Kidney (tissue), 14 donors: ENCODE measurements around the gene KHDC4. TPM values are rescaled to one million over a fixed set of nuclear protein-coding genes. Genes with fewer than 3 reads are reported as not detected.

Experiments
- DNase-seq, 5 donors: peaks; one replicate each; pipeline ENCODE4 v3.0.0-alpha.2; 2013 to 2020
- FAIRE-seq: peaks from 2 replicates; lab custom pipeline; 2012; peaks lifted over from hg19 to GRCh38; lab: Jason Lieb, UNC
- H3K27ac ChIP-seq, 2 donors: one replicate each; pipeline ENCODE4 v1.7.0; 2013; ENCODE audit warnings: low read depth in 2 of 2, low read length in 2 of 2, inconsistent platforms in 1 of 2
- H3K27me3 ChIP-seq: one replicate; pipeline ENCODE4 v1.7.1; 2013; ENCODE audit warnings: low read length, inconsistent platforms; ENCODE audit not compliant: control insufficient read depth, insufficient read depth
- H3K36me3 ChIP-seq, 3 donors: one replicate each; pipeline versions ENCODE4 v1.7.0 to v1.7.1; 2013; ENCODE audit warnings: low read length in 3 of 3, control low read depth in 1 of 3, inconsistent platforms in 1 of 3; ENCODE audit not compliant: insufficient read depth in 3 of 3, control insufficient read depth in 2 of 3
- H3K4me1 ChIP-seq, 3 donors: one replicate each; pipeline versions ENCODE4 v1.7.0 to v1.7.1; 2013; ENCODE audit warnings: low read length in 3 of 3, inconsistent platforms in 1 of 3, low read depth in 1 of 3; ENCODE audit not compliant: control insufficient read depth in 2 of 3, insufficient read depth in 2 of 3
- H3K4me3 ChIP-seq, 3 donors: one replicate each; pipeline versions ENCODE4 v1.7.0 to v1.8.1; 2013; ENCODE audit warnings: low read length in 3 of 3, control low read depth in 1 of 3, inconsistent platforms in 1 of 3
- H3K9ac ChIP-seq, 3 donors: one replicate each; pipeline versions ENCODE4 v1.7.0 to v1.7.1; 2013; ENCODE audit warnings: low read length in 3 of 3, control low read depth in 1 of 3, inconsistent platforms in 1 of 3
- H3K9me3 ChIP-seq, 3 donors: one replicate each; pipeline versions ENCODE4 v1.7.0 to v1.7.1; 2013; ENCODE audit warnings: low read length in 3 of 3, control low read depth in 1 of 3, inconsistent platforms in 1 of 3; ENCODE audit not compliant: control insufficient read depth in 2 of 3, insufficient read depth in 1 of 3
- CTCF ChIP-seq: IDR thresholded peaks from 3 replicates; pipeline ENCODE4 v1.5.1; 2012; ENCODE audit warnings: mild to moderate bottlenecking, moderate library complexity, borderline replicate concordance; ENCODE audit not compliant: insufficient read depth; ENCODE audit errors: extremely low read depth
- intact Hi-C: fragments of 100-400 bp; cut with DNase I; formaldehyde crosslinking; loops from one replicate; pipeline ENCODE4 v1.11.1; 2022
- polyA plus RNA-seq: library from polyadenylated mRNA; stranded (reverse); fragments of 350-450 nt; fragmentation: Illumina TruSeq; extraction: RNeasy Lipid Tissue Mini Kit (QIAGEN cat#74804); gene quantifications from one replicate; pipeline ENCODE4 v1.2.3, GENCODE V29; 2014; ENCODE audit warnings: low read depth, low replicate concordance; ENCODE audit not compliant: insufficient read depth
- total RNA-seq: library from RNA; stranded (reverse); fragmentation: NEBNext Ultra II Directional; extraction: Animal tissue kit (Norgen Biotek cat#: 25700); gene quantifications from one replicate; pipeline ENCODE4 v1.2.1, GENCODE V29; 2021
- donor health status: control.
- donor health status: control.
- donor health status: control.
- donor health status: control.
- donor health status: control.
- donor health status: DM: yes; HTN: yes; CAD: no.
- donor health status: Normal renal cell carcinoma (clear cell type).

KHDC4 gene
- total and polyA plus RNA-seq, 2 donors from 2014 or later: 19.8 to 57.4 TPM

- H3K9ac ChIP-seq: no peak overlapping the region
- TF ChIP-seq CTCF: no peak
- H3K4me3 ChIP-seq: no peak overlapping the region
- DNase-seq: peak in 2 of 5 donors; percentile 77 to 84
- H3K4me1 ChIP-seq: peaks cover 7 to 41% (median 25%) of the 10 kb centered on the region in 3 donors
- H3K36me3 ChIP-seq: no peaks in the 10 kb centered on the region
- peak overlapping the region; percentile 39 to 94 for H3K27ac ChIP-seq
- H3K9me3 ChIP-seq: no peaks in the 10 kb centered on the region
- no peak for FAIRE-seq
- H3K27me3 ChIP-seq: no peaks in the 10 kb centered on the region
- intact Hi-C loops: no loop called here
These were observed 47.3 kb upstream of the KHDC4 start for GRCh38 chr1:155981266-155982088.

DNA sequence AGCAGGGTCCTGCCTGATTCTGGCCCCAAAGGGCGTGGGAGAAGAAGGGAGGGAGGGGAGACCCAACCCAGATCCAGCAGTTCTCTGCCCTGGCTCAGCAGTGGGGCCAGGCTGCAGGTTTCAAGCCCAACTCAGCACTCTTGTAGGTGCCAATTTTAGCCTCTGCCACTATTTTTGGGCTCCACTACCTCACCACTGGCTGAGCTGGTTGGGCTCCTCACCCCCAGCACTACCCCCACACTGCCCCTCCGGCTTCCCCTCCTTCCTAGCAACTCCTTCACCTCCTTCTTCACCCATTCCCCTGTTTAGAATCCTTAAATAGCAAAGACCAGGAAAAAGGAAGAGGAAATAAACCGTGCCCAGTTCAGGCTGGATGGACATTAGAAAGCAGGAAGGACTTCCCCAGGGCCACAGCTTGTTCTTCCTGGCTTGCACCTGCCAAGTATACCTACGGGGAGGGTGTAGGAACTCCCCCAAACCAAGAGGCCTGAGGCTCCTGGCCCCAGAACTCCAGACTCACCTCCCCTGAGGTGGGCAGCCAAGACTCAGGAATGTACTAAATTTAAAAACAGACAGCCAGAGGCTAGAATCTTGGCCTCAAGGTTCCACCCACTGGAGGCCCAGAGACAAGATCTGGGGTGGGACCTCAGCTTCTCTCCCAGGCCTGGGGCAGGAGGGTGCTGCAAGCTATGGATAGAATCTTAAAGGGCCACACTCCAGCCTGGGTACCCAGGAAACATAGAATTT, 45.6 kb upstream of the KHDC4 start:
- Histone ChIP-seq H3K4me3 (peak overlapping the region in 2 of 3 donors; percentile 28 to 73), H3K9me3 (no peaks in the 10 kb centered on the region), H3K36me3 (no peaks in the 10 kb centered on the region), H3K4me1 (peaks cover 7 to 56% (median 25%) of the 10 kb centered on the region in 3 donors), H3K27ac (peak overlapping the region; percentile 92 to 94), H3K27me3 (no peaks in the 10 kb centered on the region), H3K9ac (peak overlapping the region in 2 of 3 donors; percentile 87 to 88)
- DNase-seq: no peak
- intact Hi-C loops: no loop called here
- TF ChIP-seq CTCF: no peak
- no peak for FAIRE-seq

GRCh38 chr1:155978973-155979429, 44.8 kb upstream of the KHDC4 start:
- no peak for TF ChIP-seq CTCF
- Histone ChIP-seq H3K4me3 (peak overlapping the region; percentile 59 to 73 (median 71)), H3K36me3 (no peaks in the 10 kb centered on the region), H3K27me3 (no peaks in the 10 kb centered on the region), H3K9ac (peak overlapping the region; percentile 33 to 88 (median 87)), H3K9me3 (no peaks in the 10 kb centered on the region), H3K4me1 (peaks cover 7 to 57% (median 25%) of the 10 kb centered on the region in 3 donors), H3K27ac (peak overlapping the region; percentile 92 to 94)
- no peak for FAIRE-seq
- intact Hi-C loops: no loop called here
- DNase-seq: no peak
